Gastrocnemius medialis (tissue), 4 donors: ENCODE measurements around the gene TXNL4A. TPM values are rescaled to one million over a fixed set of nuclear protein-coding genes. Genes with fewer than 3 reads are reported as not detected.

Source experiments
- ATAC-seq, 2 donors: fragments of 150-250 bp; one replicate each; pipeline ENCODE4 v1.9.1; 2016
- DNase-seq, 2 donors: peaks; one replicate each; pipeline ENCODE4 v3.0.0-alpha.2; 2019
- H3K27ac ChIP-seq, 4 donors: fragments of 200-600 bp; sonication (generic); 1 replicate in 1 of 4; 2 replicates in 3 of 4; pipeline ENCODE4 v1.5.1; 2016 to 2018; ENCODE audit warnings: mild to moderate bottlenecking in 2 of 4, moderate library complexity in 1 of 4
- H3K27me3 ChIP-seq, 3 donors: fragments of 200-600 bp; sonication (generic) in 2 of 3; 1 replicate in 1 of 3; 2 replicates in 2 of 3; pipeline versions ENCODE4 v1.5.1 to v1.6.0; 2016 to 2019; ENCODE audit warnings: mild to moderate bottlenecking in 1 of 3, moderate library complexity in 1 of 3
- H3K36me3 ChIP-seq, 2 donors: fragments of 200-600 bp; sonication (generic) in 1 of 2; one replicate each; pipeline ENCODE4 v1.5.1; 2017 to 2018
- H3K4me1 ChIP-seq, 2 donors: fragments of 200-600 bp; sonication (generic) in 1 of 2; one replicate each; pipeline ENCODE4 v1.5.1; 2016 to 2017; ENCODE audit warnings: mild to moderate bottlenecking in 2 of 2
- H3K4me3 ChIP-seq, 4 donors: fragments of 200-600 bp; sonication (generic) in 3 of 4; 1 replicate in 1 of 4; 2 replicates in 3 of 4; pipeline ENCODE4 v1.5.1; 2016 to 2019; ENCODE audit warnings: mild to moderate bottlenecking in 2 of 4
- H3K9me3 ChIP-seq, 3 donors: fragments of 200-600 bp; sonication (generic) in 2 of 3; 1 replicate in 1 of 3; 2 replicates in 2 of 3; pipeline ENCODE4 v1.5.1; 2016 to 2019
- POLR2A ChIP-seq, 2 donors: fragments of 450-650 bp; IDR thresholded peaks; one replicate each; pipeline ENCODE4 v1.6.1; 2017; ENCODE audit warnings: antibody characterized with exemption in 2 of 2, mild to moderate bottlenecking in 2 of 2, moderate library complexity in 2 of 2
- in situ Hi-C, 4 donors: fragments of 200-750 bp; cut with MboI; loops; one replicate each; pipeline versions ENCODE4 v1.15.0 to v1.8.0; 2017; ENCODE audit warnings: low sequenced_read_pairs in 4 of 4
- intact Hi-C: fragments of 100-400 bp; cut with DNase I; formaldehyde crosslinking; loops from one replicate; pipeline ENCODE4 v1.15.1; 2023; ENCODE audit warnings: low total_unique reads
- total RNA-seq, 4 donors: library from RNA; depleted of rRNA; stranded (reverse); fragments of >200 nt; gene quantifications; one replicate each; pipeline versions ENCODE4 v1.1.0 to v1.2.3, GENCODE V29; 2016
- TF ChIP-seq, protein P1 (sequence below), 5 experiments: fragments of 450-650 bp in 3 of 5; fragments of 200-600 bp in 2 of 5; sonication (generic) in 2 of 5; IDR thresholded peaks in 4 of 5; conservative IDR thresholded peaks in 1 of 5; 1 replicate in 4 of 5; 2 replicates in 1 of 5; pipeline ENCODE4 v1.5.1; 2016 to 2019; ENCODE audit warnings: antibody characterized with exemption in 5 of 5, mild to moderate bottlenecking in 3 of 5, moderate library complexity in 3 of 5

TXNL4A gene
- total RNA-seq, 4 donors from 2014 or later = 39.9 to 105 (median 66.4) TPM

DNA sequence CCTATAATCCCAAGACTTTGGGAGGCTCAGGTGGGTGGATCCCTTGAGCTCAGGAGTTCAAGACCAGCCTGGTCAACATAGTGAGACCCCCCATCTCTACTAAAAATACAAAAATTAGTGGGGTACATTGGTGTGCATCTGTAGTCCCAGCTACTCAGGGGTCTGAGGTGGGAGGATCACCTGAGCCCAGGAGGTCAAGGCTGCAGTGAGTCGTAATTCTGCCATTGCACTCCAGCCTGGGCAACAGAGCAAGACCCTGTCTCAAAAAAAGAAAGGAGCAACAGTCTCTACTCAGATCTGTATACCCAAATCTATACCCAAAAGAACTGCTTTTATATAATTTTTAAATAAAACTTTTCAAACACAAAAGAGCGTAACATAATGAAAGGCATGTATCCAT is 29.4 kb downstream of the TXNL4A start:
- ATAC-seq (no peak), DNase-seq (no peak)
- H3K4me3 ChIP-seq = no peak overlapping the region
- peaks cover 0 to under 1% of the 10 kb centered on the region in 2 donors for H3K4me1 ChIP-seq
- TF ChIP-seq, protein P1, sequence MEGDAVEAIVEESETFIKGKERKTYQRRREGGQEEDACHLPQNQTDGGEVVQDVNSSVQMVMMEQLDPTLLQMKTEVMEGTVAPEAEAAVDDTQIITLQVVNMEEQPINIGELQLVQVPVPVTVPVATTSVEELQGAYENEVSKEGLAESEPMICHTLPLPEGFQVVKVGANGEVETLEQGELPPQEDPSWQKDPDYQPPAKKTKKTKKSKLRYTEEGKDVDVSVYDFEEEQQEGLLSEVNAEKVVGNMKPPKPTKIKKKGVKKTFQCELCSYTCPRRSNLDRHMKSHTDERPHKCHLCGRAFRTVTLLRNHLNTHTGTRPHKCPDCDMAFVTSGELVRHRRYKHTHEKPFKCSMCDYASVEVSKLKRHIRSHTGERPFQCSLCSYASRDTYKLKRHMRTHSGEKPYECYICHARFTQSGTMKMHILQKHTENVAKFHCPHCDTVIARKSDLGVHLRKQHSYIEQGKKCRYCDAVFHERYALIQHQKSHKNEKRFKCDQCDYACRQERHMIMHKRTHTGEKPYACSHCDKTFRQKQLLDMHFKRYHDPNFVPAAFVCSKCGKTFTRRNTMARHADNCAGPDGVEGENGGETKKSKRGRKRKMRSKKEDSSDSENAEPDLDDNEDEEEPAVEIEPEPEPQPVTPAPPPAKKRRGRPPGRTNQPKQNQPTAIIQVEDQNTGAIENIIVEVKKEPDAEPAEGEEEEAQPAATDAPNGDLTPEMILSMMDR (IDR thresholded peaks at IDR 0.05 in 4 of 5, conservative IDR thresholded peaks at IDR 0.05 in 1 of 5) = no peak
- TF ChIP-seq POLR2A (IDR thresholded peaks at IDR 0.05) = no peak
- in situ Hi-C loops = no loop called here
- H3K9me3 ChIP-seq = no peaks in the 10 kb centered on the region
- peaks cover 0 to 3% (median 0%) of the 10 kb centered on the region in 3 donors for H3K27me3 ChIP-seq
- no peaks in the 10 kb centered on the region for H3K36me3 ChIP-seq
- intact Hi-C loops = loop anchor here (10.0 kb wide), 1 partner anchor 554 kb away; no protein-coding TSS in a partner anchor
- no peak overlapping the region for H3K27ac ChIP-seq

DNA sequence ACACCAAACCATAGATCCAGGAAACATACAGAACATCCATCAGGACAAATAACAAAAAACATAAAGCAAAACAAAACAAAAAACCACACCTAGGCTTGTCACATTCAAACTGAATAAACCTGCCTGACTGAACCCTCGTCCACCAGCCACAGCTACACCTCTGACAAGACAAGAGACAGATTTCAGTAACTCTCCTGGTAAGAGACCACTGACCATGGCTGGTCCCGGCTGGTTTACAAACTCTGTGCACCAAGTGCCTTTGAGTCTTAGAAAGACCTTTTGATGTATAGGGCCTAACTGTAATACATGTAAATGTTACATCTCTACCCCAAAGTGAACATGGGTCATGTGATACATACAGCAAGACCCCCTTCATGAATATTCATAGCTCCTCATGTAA is 32.1 kb downstream of the TXNL4A start:
- peaks cover 0 to 4% of the 10 kb centered on the region in 2 donors for H3K4me1 ChIP-seq
- no peak for ATAC-seq
- in situ Hi-C loops = no loop called here
- no peak overlapping the region for H3K4me3 ChIP-seq
- intact Hi-C loops = loop anchor here (10.0 kb wide), 1 partner anchor 551 kb away; no protein-coding TSS in a partner anchor
- TF ChIP-seq POLR2A (IDR thresholded peaks at IDR 0.05) = no peak
- TF ChIP-seq, protein P1 (IDR thresholded peaks at IDR 0.05 in 4 of 5, conservative IDR thresholded peaks at IDR 0.05 in 1 of 5) = no peak
- H3K36me3 ChIP-seq = no peaks in the 10 kb centered on the region
- H3K27me3 ChIP-seq = peaks cover 0 to 3% (median 0%) of the 10 kb centered on the region in 3 donors
- H3K9me3 ChIP-seq = no peaks in the 10 kb centered on the region
- no peak for DNase-seq
- H3K27ac ChIP-seq = no peak overlapping the region

DNA sequence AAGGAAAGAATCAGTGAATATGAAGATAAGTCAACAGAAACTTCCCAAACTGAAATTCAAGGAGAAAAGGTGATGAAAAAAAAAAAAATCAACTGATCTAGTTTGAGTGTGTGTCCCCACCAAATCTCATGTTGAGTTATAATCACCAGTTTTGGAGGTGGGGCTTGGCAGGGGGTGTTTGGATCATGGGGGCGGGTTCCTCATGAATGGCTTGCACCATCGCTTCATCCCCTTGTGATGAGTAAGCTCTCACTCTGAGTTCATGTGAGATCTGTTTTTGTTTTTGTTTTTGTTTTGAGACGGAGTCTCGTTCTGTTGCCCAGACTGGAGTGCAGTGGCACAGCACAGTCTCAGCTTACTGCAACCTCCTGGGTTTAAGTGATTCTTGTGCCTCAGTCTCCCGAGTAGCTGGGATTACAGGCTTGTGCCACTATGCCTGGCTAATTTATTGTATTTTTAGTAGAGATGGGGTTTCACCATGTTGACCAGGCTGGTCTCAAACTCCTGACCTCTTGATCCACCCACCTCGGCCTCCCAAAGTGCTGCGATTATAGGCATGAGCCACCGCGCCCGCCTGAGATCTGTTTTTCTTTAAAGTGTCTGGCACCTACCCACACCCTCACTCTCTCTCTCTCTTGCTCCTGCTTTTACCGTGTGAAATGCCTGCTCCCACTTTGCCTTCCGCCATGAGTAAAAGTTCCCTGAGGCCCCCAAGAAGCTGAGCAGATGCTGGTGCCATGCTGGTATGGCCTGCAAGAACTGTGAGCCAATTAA is 32.9 kb downstream of the TXNL4A start:
- DNase-seq = no peak
- H3K36me3 ChIP-seq = no peaks in the 10 kb centered on the region
- H3K4me1 ChIP-seq = peaks cover 0 to 5% of the 10 kb centered on the region in 2 donors
- intact Hi-C loops (loop anchor here (10.0 kb wide), 1 partner anchor 551 kb away; no protein-coding TSS in a partner anchor), in situ Hi-C loops (no loop called here)
- TF ChIP-seq, protein P1 (IDR thresholded peaks at IDR 0.05 in 4 of 5, conservative IDR thresholded peaks at IDR 0.05 in 1 of 5) = no peak
- TF ChIP-seq POLR2A (IDR thresholded peaks at IDR 0.05) = no peak
- no peak overlapping the region for H3K4me3 ChIP-seq
- no peak overlapping the region for H3K27ac ChIP-seq
- no peaks in the 10 kb centered on the region for H3K27me3 ChIP-seq
- H3K9me3 ChIP-seq = no peaks in the 10 kb centered on the region
- ATAC-seq = no peak

DNA sequence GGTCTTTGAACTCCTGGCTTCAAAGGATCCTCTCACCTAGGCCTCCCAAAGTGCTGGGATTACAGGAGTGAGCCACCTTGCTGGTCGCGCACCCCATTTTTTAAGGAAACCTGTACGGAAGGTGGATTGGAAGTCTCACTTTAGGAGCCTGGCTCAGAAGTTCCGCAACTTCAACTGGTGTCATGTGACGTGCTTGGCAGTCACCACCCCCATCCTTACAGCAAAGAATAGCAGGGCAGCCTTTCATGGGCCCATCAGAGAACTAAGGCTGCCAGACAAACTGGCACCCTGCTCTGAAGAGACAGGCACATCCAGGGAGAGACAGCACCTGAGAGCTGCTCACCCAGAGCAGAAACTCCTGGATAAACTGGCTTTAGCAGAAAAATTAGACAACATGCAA is 33.6 kb downstream of the TXNL4A start:
- intact Hi-C loops (loop anchor here (10.0 kb wide), 1 partner anchor 550 kb away; no protein-coding TSS in a partner anchor), in situ Hi-C loops (no loop called here)
- H3K9me3 ChIP-seq = no peaks in the 10 kb centered on the region
- H3K27ac ChIP-seq = peak overlapping the region; percentile 25 to 64 (median 48)
- H3K4me1 ChIP-seq = peaks cover 0 to 12% of the 10 kb centered on the region in 2 donors
- no peaks in the 10 kb centered on the region for H3K27me3 ChIP-seq
- H3K4me3 ChIP-seq = no peak overlapping the region
- TF ChIP-seq, protein P1 (IDR thresholded peaks at IDR 0.05 in 4 of 5, conservative IDR thresholded peaks at IDR 0.05 in 1 of 5) = no peak
- TF ChIP-seq POLR2A (IDR thresholded peaks at IDR 0.05) = no peak
- DNase-seq = peak in 1 of 2 donors; percentile 63
- peaks cover 0 to 1% of the 10 kb centered on the region in 2 donors for H3K36me3 ChIP-seq
- peak in 1 of 2 donors; percentile 28 for ATAC-seq
